ENCODE results near the gene NGLY1.

DNA sequence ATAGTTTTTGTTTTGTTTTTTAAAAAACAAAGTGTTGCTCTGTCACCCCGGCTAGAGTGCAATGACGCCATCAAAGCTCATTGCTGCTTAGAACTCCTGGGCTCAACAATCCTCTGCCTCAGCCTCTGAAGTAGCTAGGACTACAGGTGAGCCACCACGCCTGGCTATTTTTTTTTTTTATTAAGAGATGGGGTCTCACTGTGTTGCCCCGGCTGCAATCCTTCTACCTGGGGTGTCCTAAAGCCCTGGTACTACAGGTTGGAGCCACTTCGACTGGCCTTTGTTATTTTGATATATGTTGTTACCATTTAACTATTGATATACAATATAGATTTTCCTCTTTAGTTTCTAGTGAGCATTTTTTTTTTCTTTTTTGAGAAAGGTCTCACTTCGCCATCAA is 2.6 kb downstream of the NGLY1 start:
- TF ChIP-seq ZBTB7A (IDR thresholded peaks at IDR 0.05; ENCODE audit: low read depth): no peak
- TF ChIP-seq, protein P1, sequence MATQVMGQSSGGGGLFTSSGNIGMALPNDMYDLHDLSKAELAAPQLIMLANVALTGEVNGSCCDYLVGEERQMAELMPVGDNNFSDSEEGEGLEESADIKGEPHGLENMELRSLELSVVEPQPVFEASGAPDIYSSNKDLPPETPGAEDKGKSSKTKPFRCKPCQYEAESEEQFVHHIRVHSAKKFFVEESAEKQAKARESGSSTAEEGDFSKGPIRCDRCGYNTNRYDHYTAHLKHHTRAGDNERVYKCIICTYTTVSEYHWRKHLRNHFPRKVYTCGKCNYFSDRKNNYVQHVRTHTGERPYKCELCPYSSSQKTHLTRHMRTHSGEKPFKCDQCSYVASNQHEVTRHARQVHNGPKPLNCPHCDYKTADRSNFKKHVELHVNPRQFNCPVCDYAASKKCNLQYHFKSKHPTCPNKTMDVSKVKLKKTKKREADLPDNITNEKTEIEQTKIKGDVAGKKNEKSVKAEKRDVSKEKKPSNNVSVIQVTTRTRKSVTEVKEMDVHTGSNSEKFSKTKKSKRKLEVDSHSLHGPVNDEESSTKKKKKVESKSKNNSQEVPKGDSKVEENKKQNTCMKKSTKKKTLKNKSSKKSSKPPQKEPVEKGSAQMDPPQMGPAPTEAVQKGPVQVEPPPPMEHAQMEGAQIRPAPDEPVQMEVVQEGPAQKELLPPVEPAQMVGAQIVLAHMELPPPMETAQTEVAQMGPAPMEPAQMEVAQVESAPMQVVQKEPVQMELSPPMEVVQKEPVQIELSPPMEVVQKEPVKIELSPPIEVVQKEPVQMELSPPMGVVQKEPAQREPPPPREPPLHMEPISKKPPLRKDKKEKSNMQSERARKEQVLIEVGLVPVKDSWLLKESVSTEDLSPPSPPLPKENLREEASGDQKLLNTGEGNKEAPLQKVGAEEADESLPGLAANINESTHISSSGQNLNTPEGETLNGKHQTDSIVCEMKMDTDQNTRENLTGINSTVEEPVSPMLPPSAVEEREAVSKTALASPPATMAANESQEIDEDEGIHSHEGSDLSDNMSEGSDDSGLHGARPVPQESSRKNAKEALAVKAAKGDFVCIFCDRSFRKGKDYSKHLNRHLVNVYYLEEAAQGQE (IDR thresholded peaks at IDR 0.05; ENCODE audit: low read depth): no peak
- no peak for TF ChIP-seq TAF1 (IDR thresholded peaks at IDR 0.05; ENCODE audit: low read depth)
- TF ChIP-seq, protein P2, sequence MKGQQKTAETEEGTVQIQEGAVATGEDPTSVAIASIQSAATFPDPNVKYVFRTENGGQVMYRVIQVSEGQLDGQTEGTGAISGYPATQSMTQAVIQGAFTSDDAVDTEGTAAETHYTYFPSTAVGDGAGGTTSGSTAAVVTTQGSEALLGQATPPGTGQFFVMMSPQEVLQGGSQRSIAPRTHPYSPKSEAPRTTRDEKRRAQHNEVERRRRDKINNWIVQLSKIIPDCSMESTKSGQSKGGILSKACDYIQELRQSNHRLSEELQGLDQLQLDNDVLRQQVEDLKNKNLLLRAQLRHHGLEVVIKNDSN (IDR thresholded peaks at IDR 0.05): no peak
- no peak for TF ChIP-seq EP300 (IDR thresholded peaks at IDR 0.05; ENCODE audit: borderline replicate concordance)
- TF ChIP-seq CEBPB (IDR thresholded peaks at IDR 0.05): no peak
- no peak for TF ChIP-seq TEAD4 (IDR thresholded peaks at IDR 0.05)
- no peak for TF ChIP-seq YY1 (IDR thresholded peaks at IDR 0.05; ENCODE audit: low read depth)
- TF ChIP-seq, protein P3, sequence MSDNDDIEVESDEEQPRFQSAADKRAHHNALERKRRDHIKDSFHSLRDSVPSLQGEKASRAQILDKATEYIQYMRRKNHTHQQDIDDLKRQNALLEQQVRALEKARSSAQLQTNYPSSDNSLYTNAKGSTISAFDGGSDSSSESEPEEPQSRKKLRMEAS (IDR thresholded peaks at IDR 0.05): no peak
- no peak for TF ChIP-seq FOXM1 (IDR thresholded peaks at IDR 0.05; ENCODE audit: borderline replicate concordance, low read depth)
- TF ChIP-seq CREB1 (IDR thresholded peaks at IDR 0.05; ENCODE audit: low read depth): no peak
- no peak for TF ChIP-seq EGR1 (IDR thresholded peaks at IDR 0.05)
- TF ChIP-seq TCF12 (IDR thresholded peaks at IDR 0.05; ENCODE audit: low read depth): no peak

Data from Ishikawa (cell line).